IMR-90 (cell line): ENCODE results near the gene L3MBTL4. TPM values are rescaled to one million over a fixed set of nuclear protein-coding genes. Genes with fewer than 3 reads are reported as not detected.

Experiments used
- ATAC-seq: fragments of 200-7000 bp; cut with Tn5 transposase; 2 replicates; pipeline ENCODE4 v1.9.1; 2020; ENCODE audit warnings: low read depth, mild to moderate bottlenecking, moderate library complexity
- BruUV-seq: library from RNA; stranded (reverse); fragments of 400-500 nt; replicated peaks from 2 replicates; lab custom pipeline; 2021; lab: Mats Ljungman, UMichigan
- CTCF ChIA-PET: fragments of 300-600 bp; formaldehyde crosslinking; extraction: SDS; loops from one replicate; lab custom pipeline; 2021; ENCODE audit warnings: antibody characterized with exemption; lab: Yijun Ruan, JAX
- POLR2A ChIA-PET: fragments of 300-600 bp; sonication (Branson Sonifier 250); formaldehyde crosslinking; loops from one replicate; lab custom pipeline; 2022; ENCODE audit warnings: antibody characterized with exemption; ENCODE audit not compliant: unreplicated experiment; lab: Charles Lee
- DNase-seq: peaks from one replicate; pipeline ENCODE4 v3.0.0; 2013
- H2AFZ ChIP-seq: replicated peaks from 2 replicates; pipeline ENCODE3; 2013; ENCODE audit warnings: low read length, mild to moderate bottlenecking; ENCODE audit not compliant: poor library complexity
- H2AK5ac ChIP-seq: 2 replicates; pipeline ENCODE4 v1.6.1; 2013; ENCODE audit warnings: low read depth, low read length, inconsistent platforms
- H2AK9ac ChIP-seq: replicated peaks from 2 replicates; pipeline ENCODE3; 2013; ENCODE audit warnings: mild to moderate bottlenecking, low read depth, low read length, moderate library complexity; ENCODE audit not compliant: poor library complexity
- H2BK120ac ChIP-seq: 2 replicates; pipeline ENCODE4 v1.6.1; 2013; ENCODE audit warnings: low read depth, low read length, inconsistent platforms
- H2BK15ac ChIP-seq: 3 replicates; pipeline ENCODE4 v1.6.1; 2013; ENCODE audit warnings: low read depth, low read length, inconsistent platforms
- H2BK20ac ChIP-seq: 2 replicates; pipeline ENCODE4 v1.6.1; 2013; ENCODE audit warnings: low read depth, mild to moderate bottlenecking, inconsistent platforms, low read length, moderate library complexity
- H2BK5ac ChIP-seq: 2 replicates; pipeline ENCODE4 v1.6.1; 2013; ENCODE audit warnings: mild to moderate bottlenecking, low read depth, low read length, inconsistent platforms; ENCODE audit not compliant: poor library complexity, severe bottlenecking
- H3K14ac ChIP-seq: replicated peaks from 2 replicates; pipeline ENCODE4 v1.6.1; 2013; ENCODE audit warnings: low read depth, low read length, inconsistent platforms
- H3K18ac ChIP-seq: 2 replicates; pipeline ENCODE4 v1.6.1; 2013; ENCODE audit warnings: low read depth, low read length, control low read depth
- H3K23ac ChIP-seq: 2 replicates; pipeline ENCODE4 v1.6.1; 2013; ENCODE audit warnings: low read depth, low read length, inconsistent platforms
- H3K27ac ChIP-seq: 2 replicates; pipeline ENCODE4 v1.5.1; 2013; ENCODE audit warnings: mild to moderate bottlenecking, control low read depth, low read length; ENCODE audit not compliant: insufficient read depth
- H3K27me3 ChIP-seq: 2 replicates; pipeline ENCODE4 v1.6.1; 2013; ENCODE audit warnings: low read length; ENCODE audit not compliant: control insufficient read depth, insufficient read depth
- H3K36me3 ChIP-seq: 2 replicates; pipeline ENCODE4 v1.6.1; 2013; ENCODE audit warnings: low read length, mixed read lengths; ENCODE audit not compliant: control insufficient read depth, insufficient read depth
- H3K4ac ChIP-seq: 2 replicates; pipeline ENCODE4 v1.6.1; 2013; ENCODE audit warnings: low read depth, low read length, inconsistent platforms
- H3K4me1 ChIP-seq: 2 replicates; pipeline ENCODE4 v1.6.1; 2013; ENCODE audit warnings: low read length, mixed read lengths; ENCODE audit not compliant: control insufficient read depth, insufficient read depth
- H3K4me2 ChIP-seq: 2 replicates; pipeline ENCODE4 v1.6.1; 2013; ENCODE audit warnings: low read depth, mild to moderate bottlenecking, control low read depth, low read length, moderate library complexity
- H3K4me3 ChIP-seq: 2 replicates; pipeline ENCODE4 v1.5.1; 2013; ENCODE audit warnings: low read depth, mild to moderate bottlenecking, control low read depth, low read length, moderate library complexity; ENCODE audit not compliant: insufficient read depth
- H3K56ac ChIP-seq: 2 replicates; pipeline ENCODE4 v1.6.1; 2013; ENCODE audit warnings: low read length, inconsistent platforms; ENCODE audit not compliant: insufficient read depth; ENCODE audit errors: extremely low read depth
- H3K79me1 ChIP-seq, 2 experiments: 2 replicates each; pipeline ENCODE4 v1.6.1; 2013; ENCODE audit warnings: low read length in 2 of 2, inconsistent platforms in 1 of 2, low read depth in 1 of 2
- H3K9ac ChIP-seq: 2 replicates; pipeline ENCODE4 v1.6.1; 2013; ENCODE audit warnings: low read depth, low read length, control low read depth
- H3K9me1 ChIP-seq: 2 replicates; pipeline ENCODE4 v1.6.1; 2013; ENCODE audit warnings: low read length, inconsistent platforms; ENCODE audit not compliant: insufficient read depth
- H3K9me3 ChIP-seq: 2 replicates; pipeline ENCODE4 v1.6.1; 2013; ENCODE audit warnings: low read length; ENCODE audit not compliant: control insufficient read depth, insufficient read depth
- H4K20me1 ChIP-seq: 2 replicates; pipeline ENCODE4 v1.6.1; 2013; ENCODE audit warnings: low read length, inconsistent platforms; ENCODE audit not compliant: insufficient read depth
- H4K5ac ChIP-seq: 2 replicates; pipeline ENCODE4 v1.6.1; 2013; ENCODE audit warnings: mild to moderate bottlenecking, low read depth, low read length, control low read depth
- H4K8ac ChIP-seq, 2 experiments: 2 replicates each; pipeline ENCODE4 v1.6.1; 2013; ENCODE audit warnings: low read depth in 2 of 2, low read length in 2 of 2, control low read depth in 1 of 2, inconsistent platforms in 1 of 2
- H4K91ac ChIP-seq: 2 replicates; pipeline ENCODE4 v1.6.1; 2013; ENCODE audit warnings: low read depth, low read length, inconsistent platforms; ENCODE audit not compliant: insufficient read depth
- BHLHE40 ChIP-seq: fragments of 150-350 bp; IDR thresholded peaks from 2 replicates; pipeline ENCODE4 v1.6.1; 2016; ENCODE audit warnings: mild to moderate bottlenecking, low read depth, low read length
- CEBPB ChIP-seq: IDR thresholded peaks from 2 replicates; pipeline ENCODE4 v1.6.1; 2012; ENCODE audit warnings: low read depth, low read length, improper control_type of control experiment
- CHD1 ChIP-seq: IDR thresholded peaks from 2 replicates; pipeline ENCODE4 v1.6.1; 2012; ENCODE audit warnings: low read depth, low read length, improper control_type of control experiment
- CTCF ChIP-seq: conservative IDR thresholded peaks from 2 replicates; pipeline ENCODE4 v1.5.1; 2012; ENCODE audit warnings: mild to moderate bottlenecking, low read depth, low read length, improper control_type of control experiment
- ELK1 ChIP-seq: fragments of 150-350 bp; IDR thresholded peaks from 2 replicates; pipeline ENCODE4 v1.6.1; 2016; ENCODE audit warnings: low read depth, mild to moderate bottlenecking, low read length, moderate library complexity, borderline replicate concordance
- FOS ChIP-seq: fragments of 150-350 bp; IDR thresholded peaks from 2 replicates; pipeline ENCODE4 v1.6.1; 2016; ENCODE audit warnings: low read depth, low read length
- MAFK ChIP-seq: IDR thresholded peaks from 2 replicates; pipeline ENCODE4 v1.6.1; 2012; ENCODE audit warnings: low read depth, low read length, improper control_type of control experiment
- MAZ ChIP-seq: IDR thresholded peaks from 2 replicates; pipeline ENCODE4 v1.6.1; 2012; ENCODE audit warnings: low read depth, mild to moderate bottlenecking, low read length, improper control_type of control experiment, moderate library complexity, borderline replicate concordance
- MXI1 ChIP-seq: IDR thresholded peaks from 2 replicates; pipeline ENCODE4 v1.6.1; 2012; ENCODE audit warnings: low read depth, mild to moderate bottlenecking, low read length, moderate library complexity, borderline replicate concordance
- NFE2L2 ChIP-seq: fragments of 150-350 bp; IDR thresholded peaks from 2 replicates; pipeline ENCODE4 v1.6.1; 2016; ENCODE audit warnings: low read depth, mild to moderate bottlenecking, low read length
- POLR2A ChIP-seq: IDR thresholded peaks from 2 replicates; pipeline ENCODE4 v1.6.1; 2012; ENCODE audit warnings: mild to moderate bottlenecking, low read depth, low read length
- RAD21 ChIP-seq: IDR thresholded peaks from 2 replicates; pipeline ENCODE4 v1.6.1; 2012; ENCODE audit warnings: low read length, improper control_type of control experiment
- RCOR1 ChIP-seq: IDR thresholded peaks from 2 replicates; pipeline ENCODE4 v1.6.1; 2012; ENCODE audit warnings: mild to moderate bottlenecking, low read length, improper control_type of control experiment; ENCODE audit not compliant: insufficient replicate concordance
- RFX5 ChIP-seq: IDR thresholded peaks from 2 replicates; pipeline ENCODE4 v1.8.0; 2012; ENCODE audit warnings: low read depth, mild to moderate bottlenecking, low read length, moderate library complexity
- SMC3 ChIP-seq: fragments of 150-350 bp; IDR thresholded peaks from 2 replicates; pipeline ENCODE4 v1.6.1; 2016; ENCODE audit warnings: low read depth, mild to moderate bottlenecking, antibody characterized with exemption, low read length, moderate library complexity
- USF2 ChIP-seq: fragments of 150-350 bp; IDR thresholded peaks from 2 replicates; pipeline ENCODE4 v1.6.1; 2017; ENCODE audit warnings: mild to moderate bottlenecking, antibody characterized with exemption, low read length, low read depth
- WGBS, 2 experiments: methylation state at CpG; one replicate each; pipeline versions ENCODE4 v1.1.5 to v1.1.7; 2013; ENCODE audit warnings: missing lambda C conversion rate in 2 of 2; ENCODE audit not compliant: insufficient read length in 1 of 2; ENCODE audit errors: extremely low coverage in 2 of 2; 5-methylcytosine and 5-hydroxymethylcytosine counted together
- dilution Hi-C: fragments of 300-500 bp; cut with HindIII; formaldehyde crosslinking; loops from one replicate; pipeline ENCODE4 v1.14.3; 2018; ENCODE audit warnings: low sequenced_read_pairs; ENCODE audit not compliant: unreplicated experiment
- in situ Hi-C: fragments of 300-500 bp; cut with MboI; formaldehyde crosslinking; loops from 3 replicates; pipeline ENCODE4 v1.14.3; 2019; ENCODE audit warnings: low sequenced_read_pairs, inconsistent platforms, mixed read lengths
- intact Hi-C: fragments of 100-400 bp; cut with micrococcal nuclease; formaldehyde crosslinking; loops from 2 replicates; pipeline ENCODE4 v1.10.0; 2022
- polyA plus RNA-seq, 3 experiments: library from polyadenylated mRNA; depleted of rRNA; stranded (reverse); fragments of >200 nt; gene quantifications; 2 replicates each; pipeline ENCODE4 v1.2.3, GENCODE V29; 2012; ENCODE audit warnings: low replicate concordance in 1 of 3
- total RNA-seq: library from RNA; depleted of rRNA; stranded (reverse); fragments of >200 nt; gene quantifications from 2 replicates; pipeline ENCODE4 v1.2.3, GENCODE V29; 2012

Gene L3MBTL4
- total and polyA plus RNA-seq, 2 of the 4 experiments (the other 2 are of a cell fraction) = under 0.01 to 0.02 TPM

- Histone ChIP-seq H3K27me3 (peaks cover 5% of the 10 kb centered on the region; the same call in 1 of the 2 replicates), H3K14ac (no peak overlapping the region), H3K9me1 (no peaks in the 10 kb centered on the region), H3K9me3 (no peaks in the 10 kb centered on the region), H3K79me1 (no peaks in the 10 kb centered on the region), H4K20me1 (no peaks in the 10 kb centered on the region), H2BK120ac (no peak overlapping the region), H3K4me1 (no peaks in the 10 kb centered on the region), H3K18ac (no peak overlapping the region), H2BK20ac (no peak overlapping the region), H3K56ac (no peak overlapping the region), H3K23ac (no peak overlapping the region), H3K4me3 (no peak overlapping the region), H4K5ac (no peak overlapping the region), H3K9ac (no peak overlapping the region), H2AK9ac (no peak overlapping the region), H4K91ac (no peak overlapping the region), H2AFZ (no peak overlapping the region), H3K36me3 (no peaks in the 10 kb centered on the region), H3K27ac (no peak overlapping the region), H2BK5ac (no peak overlapping the region), H2BK15ac (no peak overlapping the region), H4K8ac (no peak overlapping the region), H2AK5ac (no peak overlapping the region), H3K4me2 (no peak overlapping the region), H3K4ac (no peak overlapping the region)
- in situ Hi-C loops (no loop called here), intact Hi-C loops (no loop called here), dilution Hi-C loops (no loop called here)
- TF ChIP-seq RFX5 (no peak), FOS (no peak), CTCF (no peak), SMC3 (no peak), CEBPB (no peak), USF2 (no peak), MAZ (no peak), NFE2L2 (no peak), BHLHE40 (no peak), POLR2A (no peak), MAFK (no peak), RAD21 (no peak), ELK1 (no peak), MXI1 (no peak), CHD1 (no peak), RCOR1 (no peak)
- CTCF ChIA-PET = no interaction called here
- ATAC-seq (no peak), DNase-seq (no peak)
- POLR2A ChIA-PET = no interaction called here
- WGBS, 2 experiments = 57% methylated on average over 1 of the region's 6 CpGs; no CpG with 5 or more reads in 1 of the 2 experiments
- BruUV-seq = no TSS peak
These were observed 452.3 kb downstream of the L3MBTL4 start for GRCh38 chr18:5962362-5962761.
